ENCODE measurements around the gene VKORC1.
"Not testable (repeated sequence)": the region's sequence is repeated elsewhere in the genome, so short reads cannot be mapped to it uniquely, and the experiment has no call there.

Gene VKORC1

DNA sequence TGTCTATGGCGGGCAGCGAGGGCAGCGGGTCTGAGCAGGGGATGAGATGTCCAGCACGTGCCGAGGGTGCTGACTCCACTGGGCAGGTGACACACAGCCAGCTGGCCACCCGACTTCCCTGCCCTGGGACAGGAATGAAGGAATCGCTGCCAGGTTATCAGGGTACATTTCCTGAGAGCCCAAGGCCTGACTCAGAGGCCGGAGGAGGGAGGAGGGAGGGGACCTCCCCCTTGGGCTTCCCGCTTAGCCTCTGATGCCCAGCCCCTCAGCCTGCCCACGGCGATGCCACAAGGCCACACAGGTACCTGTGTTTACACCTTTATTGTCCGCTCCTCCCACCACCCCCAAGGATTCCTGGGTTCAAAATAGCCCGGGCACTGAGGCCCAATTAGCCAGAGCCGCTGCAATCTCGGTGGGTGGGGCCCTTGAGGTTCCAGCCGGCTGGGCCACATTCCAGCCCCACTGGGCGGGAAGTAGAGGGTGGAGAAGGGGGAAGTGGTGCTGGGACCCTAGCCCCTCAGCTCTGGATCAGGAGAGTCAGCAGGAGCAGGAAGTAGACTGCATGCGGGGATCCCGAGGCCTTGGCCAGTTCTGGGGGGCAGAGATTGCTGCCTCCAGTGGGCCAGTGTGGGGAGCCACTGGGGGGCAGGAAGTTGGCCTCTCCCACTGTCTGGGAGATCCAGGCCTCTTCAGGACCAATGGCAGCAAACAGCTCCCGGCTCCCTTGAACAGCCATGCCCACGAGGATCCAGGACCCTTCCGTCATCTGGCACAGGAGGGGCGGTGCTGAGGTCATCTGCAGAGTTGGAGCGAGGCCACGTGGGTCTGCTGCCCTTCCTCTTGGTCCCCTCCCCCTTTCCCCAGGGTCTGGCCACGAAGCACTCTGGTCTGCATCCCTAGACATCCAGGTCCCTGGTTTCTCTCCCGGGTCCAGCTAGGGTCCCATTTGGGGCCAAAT is 44.3 kb upstream of the VKORC1 start:
- H3K4me3 ChIP-seq (replicated peaks; ENCODE audit: low read depth, low read length), result no peak overlapping the region
- no peak for DNase-seq (ENCODE audit: extremely low read depth, low read depth)
- TF ChIP-seq, protein P1, sequence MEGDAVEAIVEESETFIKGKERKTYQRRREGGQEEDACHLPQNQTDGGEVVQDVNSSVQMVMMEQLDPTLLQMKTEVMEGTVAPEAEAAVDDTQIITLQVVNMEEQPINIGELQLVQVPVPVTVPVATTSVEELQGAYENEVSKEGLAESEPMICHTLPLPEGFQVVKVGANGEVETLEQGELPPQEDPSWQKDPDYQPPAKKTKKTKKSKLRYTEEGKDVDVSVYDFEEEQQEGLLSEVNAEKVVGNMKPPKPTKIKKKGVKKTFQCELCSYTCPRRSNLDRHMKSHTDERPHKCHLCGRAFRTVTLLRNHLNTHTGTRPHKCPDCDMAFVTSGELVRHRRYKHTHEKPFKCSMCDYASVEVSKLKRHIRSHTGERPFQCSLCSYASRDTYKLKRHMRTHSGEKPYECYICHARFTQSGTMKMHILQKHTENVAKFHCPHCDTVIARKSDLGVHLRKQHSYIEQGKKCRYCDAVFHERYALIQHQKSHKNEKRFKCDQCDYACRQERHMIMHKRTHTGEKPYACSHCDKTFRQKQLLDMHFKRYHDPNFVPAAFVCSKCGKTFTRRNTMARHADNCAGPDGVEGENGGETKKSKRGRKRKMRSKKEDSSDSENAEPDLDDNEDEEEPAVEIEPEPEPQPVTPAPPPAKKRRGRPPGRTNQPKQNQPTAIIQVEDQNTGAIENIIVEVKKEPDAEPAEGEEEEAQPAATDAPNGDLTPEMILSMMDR (IDR thresholded peaks at IDR 0.05; ENCODE audit: low read depth, low read length, missing control alignments), result no peak

DNA sequence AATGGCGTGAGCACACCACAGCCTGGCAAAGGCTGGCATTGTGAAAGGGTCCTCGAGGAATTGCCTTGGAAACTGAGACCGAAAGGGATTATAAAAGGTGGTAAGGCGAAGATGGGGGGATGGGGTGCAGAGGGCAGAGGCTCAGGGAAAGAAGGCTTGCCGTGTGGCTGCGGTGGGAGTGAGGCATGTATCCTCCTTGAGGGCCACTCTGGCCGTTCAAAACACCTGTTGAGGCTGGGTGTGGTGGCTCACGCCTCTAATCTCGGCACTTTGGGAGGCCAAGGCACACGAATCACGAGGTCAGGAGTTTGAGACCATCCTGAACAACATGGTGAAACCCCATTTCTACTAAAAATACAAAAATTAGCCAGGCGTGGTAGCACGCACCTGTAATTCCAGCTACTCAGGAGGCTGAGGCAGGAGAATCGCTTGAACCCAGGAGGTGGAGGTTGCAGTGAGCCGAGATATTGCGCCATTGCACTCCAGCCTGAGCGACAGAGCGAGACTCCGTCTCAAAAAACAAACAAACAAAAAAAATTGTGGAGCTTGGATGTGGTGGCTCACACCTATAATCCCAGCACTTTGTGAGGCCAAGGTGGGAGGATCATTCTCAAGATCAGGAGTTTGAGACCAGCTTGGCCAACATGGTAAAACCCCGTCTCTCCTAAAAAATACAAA is 42.4 kb upstream of the VKORC1 start:
- not testable (repeated sequence) for DNase-seq (ENCODE audit: extremely low read depth, low read depth); H3K4me3 ChIP-seq (replicated peaks; ENCODE audit: low read depth, low read length)

DNA sequence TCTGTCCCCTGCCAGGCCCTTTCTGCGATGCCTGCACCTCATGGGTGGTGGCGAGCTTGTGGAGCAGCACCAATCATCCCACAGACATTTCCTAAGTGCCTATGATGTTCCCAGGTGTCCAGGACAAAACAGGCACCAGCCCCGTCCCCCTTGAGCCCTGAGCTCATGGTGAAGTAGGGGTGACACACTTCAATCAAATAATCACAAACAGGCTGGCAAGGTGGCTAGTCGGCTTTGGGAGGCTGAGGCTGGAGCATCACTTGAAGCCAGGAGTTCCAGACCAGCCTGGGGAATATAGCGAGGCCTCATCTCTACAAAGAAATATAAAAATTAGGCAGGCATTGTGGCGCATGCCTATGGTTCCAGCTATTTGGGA is 41.7 kb upstream of the VKORC1 start:
- TF ChIP-seq, protein P1 (IDR thresholded peaks at IDR 0.05; ENCODE audit: low read depth, low read length, missing control alignments), result no peak
- no peak overlapping the region for H3K4me3 ChIP-seq (replicated peaks; ENCODE audit: low read depth, low read length)
- DNase-seq (ENCODE audit: extremely low read depth, low read depth), result no peak

DNA sequence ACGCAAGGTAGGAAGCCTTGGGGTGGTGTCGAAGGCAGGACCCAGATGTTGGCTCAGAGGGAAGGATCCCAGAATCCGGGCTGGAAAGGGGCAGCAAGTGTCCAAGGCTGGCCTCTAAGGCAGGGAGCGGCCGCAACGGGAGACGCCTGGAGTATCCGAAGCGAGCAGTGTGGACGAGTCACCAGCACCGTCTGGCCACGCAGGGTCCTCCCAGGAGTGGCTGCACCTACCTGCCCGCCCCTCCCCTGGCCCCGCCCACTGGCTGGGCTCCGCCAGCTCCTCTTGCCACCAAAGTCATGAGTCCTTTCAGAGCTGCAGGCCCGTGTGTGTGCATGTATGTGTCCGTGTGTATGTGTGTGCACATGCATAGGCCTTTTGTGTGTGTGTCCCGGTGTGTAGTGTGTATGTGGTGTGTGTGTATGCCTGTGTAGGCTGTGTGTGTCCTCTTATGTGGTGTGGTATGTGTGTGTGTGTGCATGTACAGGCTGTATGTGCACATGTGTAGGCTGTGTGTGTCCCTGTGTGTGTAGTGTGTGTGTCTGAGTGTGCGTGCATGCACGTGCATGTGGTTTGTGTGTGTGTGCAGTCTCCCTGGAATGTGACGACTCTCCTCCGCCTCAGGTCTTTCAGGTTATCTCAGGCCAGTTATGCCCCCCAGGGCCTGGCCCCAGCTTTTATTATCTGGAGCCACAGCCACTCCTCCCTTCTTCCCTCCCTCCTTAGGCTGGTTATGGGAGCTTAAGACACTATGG is 41.1 kb upstream of the VKORC1 start, which contains the start of gene PRSS8:
TSS of gene PRSS8 (minus strand) at position 193 of the 752 bp plus-strand sequence. CDS start 229 bp downstream, outside the sequence.
- DNase-seq (ENCODE audit: extremely low read depth, low read depth), result no peak
- H3K4me3 ChIP-seq (replicated peaks; ENCODE audit: low read depth, low read length), result no peak within 1 kb of the TSS
- TF ChIP-seq, protein P1 (IDR thresholded peaks at IDR 0.05; ENCODE audit: low read depth, low read length, missing control alignments), result no peak

DNA sequence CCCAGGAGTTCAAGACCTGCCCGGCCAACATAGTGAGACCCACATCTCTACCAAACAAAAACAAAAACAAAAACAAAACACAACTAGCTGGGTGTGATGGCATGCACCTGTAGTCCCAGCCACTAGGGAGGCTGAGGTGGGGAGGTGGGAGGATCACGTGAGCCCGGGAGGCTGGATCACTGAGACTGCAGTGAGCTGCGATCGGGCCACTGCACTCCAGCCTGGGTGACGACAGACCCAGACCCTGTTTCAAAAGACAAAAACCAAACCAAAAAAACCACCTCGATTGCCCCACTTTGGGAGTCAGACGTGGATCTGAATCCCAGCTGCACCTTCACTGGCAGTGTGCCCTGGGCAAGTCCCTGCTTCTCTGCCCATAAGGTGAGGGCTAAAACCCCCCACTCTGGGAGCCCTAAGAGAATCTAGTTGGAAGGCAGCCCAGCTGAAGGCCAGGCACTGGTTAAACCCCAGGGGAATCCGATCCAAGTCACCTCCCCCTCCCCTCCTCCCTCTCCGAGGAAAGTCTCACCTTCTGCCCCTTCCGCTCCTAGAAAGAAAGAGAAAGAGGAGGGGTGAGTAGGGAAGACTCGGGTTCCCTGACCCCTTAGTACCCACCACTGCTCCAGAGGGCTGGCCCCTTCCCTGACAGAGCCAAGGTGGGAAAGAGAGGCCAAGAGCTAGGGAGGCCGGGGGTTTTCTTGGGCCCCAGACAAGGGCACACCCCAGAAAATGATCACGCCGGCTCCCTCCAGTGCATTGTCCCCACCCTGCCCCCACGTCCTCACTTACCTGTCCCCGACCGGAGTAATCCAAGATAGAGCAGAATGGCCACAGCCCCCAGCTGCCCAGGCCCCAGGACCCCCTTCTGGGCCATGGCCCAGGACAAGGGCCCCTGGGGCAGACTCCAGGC is 40.3 kb upstream of the VKORC1 start:
- TF ChIP-seq, protein P1 (IDR thresholded peaks at IDR 0.05; ENCODE audit: low read depth, low read length, missing control alignments), result no peak
- DNase-seq (ENCODE audit: extremely low read depth, low read depth), result no peak
- H3K4me3 ChIP-seq (replicated peaks; ENCODE audit: low read depth, low read length), result no peak overlapping the region

DNA sequence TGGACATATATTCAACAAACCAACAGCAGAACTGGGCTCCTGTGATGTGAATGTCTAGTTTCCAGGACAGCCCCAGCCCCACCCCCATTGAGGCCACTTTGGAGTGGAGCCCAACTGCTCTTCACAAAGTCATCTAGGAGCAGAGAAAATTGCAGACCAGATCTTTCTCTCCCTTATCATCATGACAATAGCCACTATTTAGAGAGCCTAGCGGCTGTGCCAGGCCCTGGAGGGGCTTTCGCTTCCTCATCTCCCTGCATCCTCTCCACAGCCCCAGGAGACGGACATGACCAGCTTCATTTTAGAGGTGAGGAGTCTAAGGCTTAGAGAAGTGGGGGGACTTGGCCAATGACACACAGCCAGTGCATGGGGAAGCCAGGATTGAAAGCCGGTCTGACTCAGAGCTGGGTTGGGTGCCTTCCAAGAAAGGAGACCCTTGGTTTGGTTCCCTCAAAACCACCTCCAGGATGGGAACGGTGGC is 39.5 kb upstream of the VKORC1 start:
- no peak for DNase-seq (ENCODE audit: extremely low read depth, low read depth)
- H3K4me3 ChIP-seq (replicated peaks; ENCODE audit: low read depth, low read length), result no peak overlapping the region

More for the DNA sequence above, 39.5 kb upstream of the VKORC1 start:
- TF ChIP-seq, protein P1 (IDR thresholded peaks at IDR 0.05; ENCODE audit: low read depth, low read length, missing control alignments), result no peak
